OCI-LY1 (cell line): ENCODE measurements around the gene KPNA3.

ENCODE experiments used
- H2AFZ ChIP-seq: fragments of 200-600 bp; sonication (generic), shearing (Covaris generic); 2 replicates; pipeline ENCODE4 v1.6.0; 2014; ENCODE audit warnings: antibody characterized with exemption, mild to moderate bottlenecking, low read length
- H3F3A ChIP-seq: fragments of 200-600 bp; sonication (generic), shearing (Covaris generic); 2 replicates; pipeline ENCODE4 v1.6.0; 2014; ENCODE audit warnings: mild to moderate bottlenecking, antibody characterized with exemption, low read length, moderate library complexity; ENCODE audit not compliant: insufficient read depth
- H3K27ac ChIP-seq: fragments of 200-600 bp; sonication (generic); 2 replicates; pipeline ENCODE4 v1.5.1; 2014; ENCODE audit warnings: low read length, mixed run types, mild to moderate bottlenecking, low read depth; ENCODE audit not compliant: poor library complexity, severe bottlenecking
- H3K27me3 ChIP-seq: fragments of 200-600 bp; sonication (generic); 2 replicates; pipeline ENCODE4 v1.6.0; 2014; ENCODE audit warnings: antibody characterized with exemption, mild to moderate bottlenecking, low read length, moderate library complexity; ENCODE audit not compliant: insufficient read depth
- H3K36me3 ChIP-seq: fragments of 200-600 bp; sonication (generic); 2 replicates; pipeline ENCODE4 v1.6.1; 2014; ENCODE audit warnings: mild to moderate bottlenecking, antibody characterized with exemption, low read length, moderate library complexity, mixed read lengths; ENCODE audit not compliant: insufficient read depth
- H3K4me1 ChIP-seq: fragments of 200-600 bp; sonication (generic); 2 replicates; pipeline ENCODE4 v1.5.1; 2014; ENCODE audit warnings: mild to moderate bottlenecking, low read length, moderate library complexity; ENCODE audit not compliant: insufficient read depth, severe bottlenecking
- H3K4me2 ChIP-seq: fragments of 200-600 bp; sonication (generic), shearing (Covaris generic); 2 replicates; pipeline ENCODE4 v1.6.1; 2014; ENCODE audit warnings: low read length
- H3K4me3 ChIP-seq: fragments of 200-600 bp; sonication (generic); 2 replicates; pipeline ENCODE4 v1.5.1; 2014; ENCODE audit warnings: low read length, low read depth, mild to moderate bottlenecking, mixed read lengths; ENCODE audit not compliant: poor library complexity, severe bottlenecking
- H3K79me2 ChIP-seq: fragments of 200-600 bp; shearing (Covaris generic); 2 replicates; pipeline ENCODE4 v1.6.1; 2016; ENCODE audit warnings: mixed run types, low read length, mixed read lengths; ENCODE audit not compliant: insufficient read depth
- H3K9ac ChIP-seq: fragments of 200-600 bp; sonication (generic), shearing (Covaris generic); 2 replicates; pipeline ENCODE4 v1.6.1; 2014; ENCODE audit warnings: mild to moderate bottlenecking, low read length, mixed read lengths
- H3K9me2 ChIP-seq: fragments of 200-600 bp; sonication (generic), shearing (Covaris generic); 2 replicates; pipeline ENCODE4 v1.6.1; 2014; ENCODE audit warnings: low read depth, mild to moderate bottlenecking, low read length, mixed read lengths
- H3K9me3 ChIP-seq: fragments of 200-600 bp; shearing (Covaris generic); 2 replicates; pipeline ENCODE4 v1.6.1; 2014; ENCODE audit warnings: low read length, mixed read lengths
- H4K20me1 ChIP-seq: fragments of 200-600 bp; sonication (generic), shearing (Covaris generic); 2 replicates; pipeline ENCODE4 v1.6.0; 2016; ENCODE audit warnings: mild to moderate bottlenecking, low read length; ENCODE audit not compliant: insufficient read depth
- EZH2 ChIP-seq: fragments of 200-600 bp; sonication (generic), shearing (Covaris generic); IDR thresholded peaks from 2 replicates; pipeline ENCODE4 v1.8.0; 2017; ENCODE audit warnings: borderline replicate concordance, mixed run types, mild to moderate bottlenecking, antibody characterized with exemption, low read length, moderate library complexity, mixed read lengths
- TF ChIP-seq, protein P1 (sequence below): fragments of 200-600 bp; sonication (generic), shearing (Covaris generic); IDR thresholded peaks from 2 replicates; pipeline ENCODE4 v1.5.1; 2017; ENCODE audit warnings: mild to moderate bottlenecking, antibody characterized with exemption, low read length, moderate library complexity, mixed read lengths

KPNA3 gene

GRCh38 chr13:49833402-49833801 is 40.9 kb upstream of the KPNA3 start:
- Histone ChIP-seq H3K4me2 (no peak overlapping the region), H3K9ac (no peak overlapping the region), H3K4me3 (no peak overlapping the region), H3K9me3 (no peaks in the 10 kb centered on the region), H3F3A (no peaks in the 10 kb centered on the region), H3K9me2 (no peaks in the 10 kb centered on the region), H3K27me3 (no peaks in the 10 kb centered on the region), H3K79me2 (no peaks in the 10 kb centered on the region), H4K20me1 (no peaks in the 10 kb centered on the region), H2AFZ (no peak overlapping the region), H3K4me1 (no peaks in the 10 kb centered on the region), H3K27ac (no peak overlapping the region), H3K36me3 (no peaks in the 10 kb centered on the region; the same call in 1 of the 2 replicates)
- TF ChIP-seq, protein P1, sequence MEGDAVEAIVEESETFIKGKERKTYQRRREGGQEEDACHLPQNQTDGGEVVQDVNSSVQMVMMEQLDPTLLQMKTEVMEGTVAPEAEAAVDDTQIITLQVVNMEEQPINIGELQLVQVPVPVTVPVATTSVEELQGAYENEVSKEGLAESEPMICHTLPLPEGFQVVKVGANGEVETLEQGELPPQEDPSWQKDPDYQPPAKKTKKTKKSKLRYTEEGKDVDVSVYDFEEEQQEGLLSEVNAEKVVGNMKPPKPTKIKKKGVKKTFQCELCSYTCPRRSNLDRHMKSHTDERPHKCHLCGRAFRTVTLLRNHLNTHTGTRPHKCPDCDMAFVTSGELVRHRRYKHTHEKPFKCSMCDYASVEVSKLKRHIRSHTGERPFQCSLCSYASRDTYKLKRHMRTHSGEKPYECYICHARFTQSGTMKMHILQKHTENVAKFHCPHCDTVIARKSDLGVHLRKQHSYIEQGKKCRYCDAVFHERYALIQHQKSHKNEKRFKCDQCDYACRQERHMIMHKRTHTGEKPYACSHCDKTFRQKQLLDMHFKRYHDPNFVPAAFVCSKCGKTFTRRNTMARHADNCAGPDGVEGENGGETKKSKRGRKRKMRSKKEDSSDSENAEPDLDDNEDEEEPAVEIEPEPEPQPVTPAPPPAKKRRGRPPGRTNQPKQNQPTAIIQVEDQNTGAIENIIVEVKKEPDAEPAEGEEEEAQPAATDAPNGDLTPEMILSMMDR, result no peak
- no peak for TF ChIP-seq EZH2

- Histone ChIP-seq H3K27ac (no peak overlapping the region), H3K79me2 (no peaks in the 10 kb centered on the region), H3K27me3 (no peaks in the 10 kb centered on the region), H2AFZ (no peak overlapping the region), H3K36me3 (no peaks in the 10 kb centered on the region; the same call in 1 of the 2 replicates), H3F3A (no peaks in the 10 kb centered on the region), H3K4me1 (no peaks in the 10 kb centered on the region), H3K9me3 (no peaks in the 10 kb centered on the region), H3K9me2 (no peaks in the 10 kb centered on the region), H3K9ac (no peak overlapping the region), H4K20me1 (no peaks in the 10 kb centered on the region), H3K4me2 (no peak overlapping the region), H3K4me3 (no peak overlapping the region)
- no peak for TF ChIP-seq EZH2
- TF ChIP-seq, protein P1, result no peak
These were observed 39.0 kb upstream of the KPNA3 start for GRCh38 chr13:49831455-49831854.

DNA sequence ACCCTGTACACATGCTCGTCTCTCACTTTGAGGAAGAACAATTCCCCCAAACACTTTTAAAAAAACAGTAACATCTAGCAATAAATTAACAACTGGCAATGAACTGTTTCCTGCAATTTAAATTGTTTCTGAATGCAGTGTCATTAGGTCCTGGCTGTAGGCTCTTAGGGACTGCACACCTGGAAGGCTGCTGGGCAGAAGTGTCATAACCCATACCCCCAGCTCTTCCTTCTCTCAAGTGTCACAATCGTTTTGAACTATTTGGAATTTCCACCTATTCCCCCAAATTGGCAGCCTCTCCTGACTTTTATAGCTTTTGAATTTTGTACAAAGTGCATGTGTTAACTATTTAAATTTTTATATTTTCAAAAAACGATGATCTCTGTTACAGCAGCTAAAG is 38.2 kb upstream of the KPNA3 start:
- Histone ChIP-seq H3K27me3 (no peaks in the 10 kb centered on the region), H3K27ac (no peak overlapping the region), H4K20me1 (no peaks in the 10 kb centered on the region), H3K4me3 (no peak overlapping the region), H3K9me3 (no peaks in the 10 kb centered on the region), H3K36me3 (no peaks in the 10 kb centered on the region; the same call in 1 of the 2 replicates), H3K9me2 (no peaks in the 10 kb centered on the region), H3K4me1 (no peaks in the 10 kb centered on the region), H3K4me2 (no peak overlapping the region), H3K9ac (no peak overlapping the region), H2AFZ (no peak overlapping the region), H3K79me2 (no peaks in the 10 kb centered on the region), H3F3A (no peaks in the 10 kb centered on the region)
- TF ChIP-seq, protein P1, result no peak
- TF ChIP-seq EZH2, result no peak
